Measurements from ENCODE around the gene CDKN2D.

GRCh38 chr19:10575011-10575716 is 6.4 kb upstream of the CDKN2D start:
- TF ChIP-seq CTCF (IDR thresholded peaks at IDR 0.05), result no peak
- TF ChIP-seq EZH2 (IDR thresholded peaks at IDR 0.05), result no peak
